AG20443 (cell line): ENCODE data around the gene OCRL.
A peak's percentile ranks its signal among the peaks of the same experiment; 100 is the strongest.

ENCODE experiments used
- DNase-seq: peaks from one replicate; pipeline ENCODE4 v3.0.0; 2012; ENCODE audit warnings: low spot score, mixed read lengths

OCRL gene

DNA sequence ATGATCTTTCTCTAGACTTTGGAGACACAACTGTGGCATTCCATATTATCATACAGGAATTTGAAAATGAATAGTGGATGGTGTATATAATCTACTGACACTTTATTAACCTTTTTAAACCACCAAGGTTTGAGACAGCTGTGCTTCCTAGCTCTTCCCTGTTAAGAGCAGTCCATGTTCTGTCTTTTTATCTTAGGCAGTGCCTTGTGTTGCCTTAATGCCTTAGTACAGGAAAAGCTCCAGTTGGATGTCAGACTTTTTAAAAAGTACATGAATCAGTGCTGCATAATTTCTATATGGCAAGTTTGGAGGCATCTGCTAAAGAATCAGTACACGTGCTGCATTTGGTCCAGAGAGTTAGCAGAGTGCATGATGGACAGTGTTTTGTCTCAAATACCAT, 45.1 kb downstream of the OCRL start:
- DNase-seq: no peak

DNA sequence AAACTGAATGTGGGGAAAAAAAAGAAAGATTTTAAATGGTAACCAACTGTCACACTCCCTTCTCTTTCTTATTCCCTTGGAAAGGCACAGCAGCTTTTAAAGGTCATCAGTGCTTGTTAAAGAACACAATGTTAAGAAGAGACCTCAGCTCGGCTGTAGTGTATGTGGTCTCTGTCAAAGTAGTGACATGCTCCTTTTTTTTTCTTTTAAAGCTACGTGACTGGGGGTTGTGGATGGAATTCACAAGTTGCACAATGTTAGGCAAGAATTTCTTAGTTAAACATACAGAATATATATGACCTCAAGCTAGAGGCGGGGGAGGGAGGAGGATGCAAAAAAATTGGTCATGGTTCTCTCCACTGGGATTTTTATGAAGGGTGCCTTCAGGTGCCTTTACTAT, 45.6 kb downstream of the OCRL start:
- DNase-seq: no peak

DNA sequence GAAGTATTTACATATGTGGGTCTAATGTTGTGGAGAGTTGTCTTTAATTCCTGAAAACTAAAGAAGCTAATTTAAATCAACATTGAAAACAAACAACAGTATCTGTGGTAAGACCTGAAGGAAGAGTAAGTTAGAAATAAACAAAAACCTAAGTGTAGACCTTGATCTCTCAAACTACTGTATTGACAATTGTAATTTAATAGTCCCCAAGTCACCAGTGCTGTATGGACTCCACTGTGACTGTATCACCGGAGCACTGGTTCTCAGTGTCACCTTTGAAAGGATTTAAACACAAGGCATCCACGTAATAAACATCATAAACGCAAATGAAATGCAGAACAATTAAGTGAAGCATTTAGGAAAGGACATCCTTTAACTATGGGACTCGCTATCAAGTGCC, 46.4 kb downstream of the OCRL start:
- DNase-seq: no peak

DNA sequence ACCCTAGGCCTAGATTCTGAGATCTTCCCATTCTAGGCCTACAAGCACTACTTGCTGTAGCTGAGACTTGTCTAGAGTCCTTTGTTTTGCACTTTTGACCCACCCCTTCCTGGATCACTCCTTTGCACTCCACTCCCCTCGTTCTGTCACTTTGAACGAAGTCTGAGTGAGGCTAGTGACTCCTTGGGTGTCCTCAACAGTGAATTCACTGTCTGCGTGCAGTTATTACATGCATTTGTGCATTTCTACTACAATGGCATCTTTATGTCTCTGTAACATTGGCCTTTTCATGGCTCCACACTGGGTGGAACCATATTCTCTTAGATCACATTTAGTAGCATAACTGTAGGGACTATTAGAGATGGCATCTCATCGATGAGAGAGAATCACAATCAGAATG, 50.5 kb downstream of the OCRL start:
- DNase-seq: no peak

DNA sequence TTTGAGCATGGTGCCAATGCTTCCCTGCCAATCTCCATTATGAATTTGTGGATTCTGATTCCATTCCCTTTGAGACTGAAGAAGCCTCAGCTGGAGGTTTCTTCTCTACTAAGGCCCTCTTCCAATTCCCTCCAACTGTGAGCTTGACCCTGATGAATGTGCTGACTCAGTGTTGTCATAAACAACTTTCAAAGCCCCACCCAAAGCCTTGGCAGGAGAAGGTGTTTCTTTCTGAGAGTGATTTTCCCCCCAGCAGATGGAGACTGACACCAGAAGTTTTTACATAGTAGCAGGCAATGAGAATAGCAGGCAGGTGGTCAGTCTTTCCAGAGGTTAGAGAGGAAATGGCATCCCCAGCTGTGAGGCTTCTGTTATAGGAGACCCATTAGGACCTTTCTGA, 53.1 kb downstream of the OCRL start:
- DNase-seq: peak; percentile 35

DNA sequence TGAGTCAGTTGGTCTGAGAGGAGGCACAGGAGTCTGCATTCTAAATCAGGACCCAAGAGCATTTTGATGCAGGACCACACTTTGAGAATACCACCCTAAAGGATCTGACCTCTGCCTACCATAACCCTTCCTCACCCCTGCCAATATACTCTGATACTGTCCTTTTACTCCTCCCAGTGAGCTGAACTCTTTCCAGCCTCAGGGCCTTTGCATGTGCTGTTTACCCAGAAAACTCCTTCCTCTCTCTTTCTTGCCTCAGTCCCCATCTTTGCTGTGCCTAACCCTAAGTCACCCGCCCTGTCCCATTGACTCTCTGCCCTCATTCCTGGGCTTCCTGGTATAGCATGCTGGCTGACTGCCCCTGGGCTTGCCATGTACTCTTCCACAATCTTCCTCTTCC, 54.7 kb downstream of the OCRL start:
- no peak for DNase-seq

DNA sequence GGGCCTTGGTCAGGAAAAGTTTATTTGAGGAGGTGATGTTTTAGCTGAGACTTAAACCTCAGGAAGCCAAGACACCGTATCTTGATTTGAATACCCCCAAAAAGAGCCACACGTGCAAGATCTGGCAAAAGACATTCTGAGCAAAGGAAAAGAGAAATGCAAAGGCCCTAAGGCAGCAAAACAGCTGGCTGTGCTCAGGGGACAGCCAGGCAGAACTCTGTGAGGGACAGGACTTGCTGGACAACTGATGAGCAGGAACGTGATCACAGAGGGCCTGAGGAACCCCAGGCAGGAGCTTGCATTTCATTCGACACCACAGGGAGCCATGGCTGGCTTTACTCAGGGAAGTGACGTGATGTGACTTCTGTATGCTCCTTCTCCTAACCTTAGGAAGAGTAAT, 56.0 kb downstream of the OCRL start:
- DNase-seq: no peak

DNA sequence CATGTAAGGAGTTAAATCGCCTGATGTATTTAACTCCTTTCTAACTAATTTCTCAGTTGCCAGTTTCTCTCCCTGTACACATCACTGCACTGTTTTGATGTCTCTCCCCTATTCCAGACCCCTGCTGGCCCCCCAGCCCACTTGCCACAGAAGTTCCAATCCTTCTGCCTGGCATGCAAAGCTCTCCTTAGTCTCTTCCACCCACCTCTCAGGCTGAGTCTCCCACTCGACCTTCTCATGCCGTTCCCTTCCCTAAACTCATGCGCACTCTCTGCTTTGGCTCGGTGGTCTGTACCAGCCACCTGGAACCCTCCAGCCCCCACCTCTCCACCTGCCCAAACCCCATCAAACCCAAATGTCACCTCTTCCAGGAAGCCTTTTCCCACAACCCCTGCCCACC, 57.8 kb downstream of the OCRL start:
- DNase-seq: no peak

DNA sequence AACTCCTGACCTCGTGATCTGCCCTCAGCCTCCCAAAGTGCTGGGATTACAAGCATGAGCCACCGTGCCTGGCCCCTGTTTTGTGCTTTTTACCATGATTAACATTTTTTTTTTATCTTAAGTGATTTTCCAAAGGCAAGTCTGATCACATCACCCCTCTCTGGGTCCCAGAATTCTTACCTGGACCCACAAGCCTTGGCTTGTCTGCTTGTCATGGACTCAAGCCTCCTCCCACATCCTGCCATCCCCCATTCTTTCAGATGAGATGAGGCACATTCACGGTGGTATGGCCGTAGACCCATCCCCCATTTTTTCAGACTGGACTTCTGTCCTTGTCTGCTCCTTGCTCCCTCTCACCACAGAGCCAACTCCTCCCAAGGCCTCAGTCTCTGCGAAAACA, 59.4 kb downstream of the OCRL start:
- DNase-seq: no peak

DNA sequence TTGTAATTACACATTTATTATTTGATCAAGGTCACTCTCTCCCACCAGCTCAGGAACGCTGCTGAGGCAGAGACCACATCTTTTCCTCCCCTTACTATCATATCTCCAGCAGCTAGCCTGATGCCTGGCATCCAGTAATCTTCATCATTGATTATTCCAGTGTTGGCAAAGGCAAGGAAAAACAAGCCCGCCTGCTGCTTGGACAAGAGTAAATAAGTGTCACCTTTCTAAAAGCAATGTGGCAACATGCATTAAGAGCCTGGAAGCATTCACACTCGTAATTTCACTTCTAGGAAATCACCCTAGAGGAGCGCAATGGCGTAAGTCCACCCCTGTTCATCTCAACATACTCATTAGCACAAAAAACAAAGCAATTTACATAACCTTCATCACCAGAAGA, 59.9 kb downstream of the OCRL start:
- no peak for DNase-seq

DNA sequence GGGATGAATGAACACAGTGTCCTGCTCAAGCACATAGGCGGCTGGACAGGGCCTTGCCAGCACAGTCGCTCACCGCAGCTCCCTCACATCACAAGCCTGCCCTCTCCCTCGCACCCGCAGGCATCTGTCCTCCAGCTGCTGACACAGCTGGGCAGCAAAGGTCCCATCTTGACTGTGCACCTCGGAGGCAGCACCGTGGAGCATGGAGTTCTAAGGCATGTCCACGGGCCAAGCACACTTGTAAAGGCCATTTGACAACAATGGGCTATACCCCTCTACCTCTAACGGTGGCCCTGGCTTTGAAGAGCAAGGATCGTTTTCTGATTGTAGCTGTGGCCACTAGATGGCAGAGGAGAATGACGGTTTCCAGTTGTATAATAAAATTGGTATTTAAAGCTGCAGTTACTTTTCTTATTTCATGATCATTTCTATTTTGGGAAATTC, 60.9 kb downstream of the OCRL start:
- peak; percentile 34 for DNase-seq

DNA sequence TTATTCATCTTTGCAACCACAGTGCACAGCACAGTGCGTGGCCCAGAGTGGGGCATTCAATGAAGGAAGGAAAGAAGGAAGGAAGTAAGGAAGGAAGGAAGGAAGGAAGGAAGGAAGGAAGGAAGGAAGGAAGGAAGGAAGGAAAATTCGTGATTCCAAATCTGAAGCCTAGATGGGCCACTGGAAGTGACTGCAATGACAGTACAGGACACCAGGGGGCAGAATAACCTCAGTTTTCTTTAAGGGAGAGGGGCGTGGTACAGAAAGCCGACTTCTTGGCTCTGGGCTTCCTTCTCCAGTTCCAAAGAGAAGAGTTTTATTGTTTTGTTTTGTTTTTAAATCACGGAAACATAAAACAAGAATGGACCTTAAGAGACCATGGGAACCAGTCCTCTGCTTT, 66.9 kb downstream of the OCRL start:
- DNase-seq: peak; percentile 61

DNA sequence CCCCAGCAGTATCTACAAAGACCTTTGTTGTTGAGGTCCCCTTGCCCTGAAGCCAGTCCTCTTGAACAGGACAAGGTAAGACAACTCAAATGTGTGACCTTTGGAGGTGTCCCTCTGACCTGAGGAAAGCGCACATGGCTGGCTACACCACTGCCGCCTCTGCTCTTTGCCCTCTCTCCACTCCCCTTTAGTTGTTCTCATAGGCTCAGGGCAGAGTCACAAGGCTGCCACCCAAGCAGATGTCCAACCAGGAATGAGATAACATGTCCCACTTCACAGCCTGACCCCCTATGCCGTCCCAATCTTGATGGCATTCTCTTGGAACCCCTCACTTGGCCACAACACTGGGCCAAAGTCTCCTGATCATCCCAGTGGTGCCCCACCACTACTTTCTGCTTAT, 68.4 kb downstream of the OCRL start:
- DNase-seq: no peak

DNA sequence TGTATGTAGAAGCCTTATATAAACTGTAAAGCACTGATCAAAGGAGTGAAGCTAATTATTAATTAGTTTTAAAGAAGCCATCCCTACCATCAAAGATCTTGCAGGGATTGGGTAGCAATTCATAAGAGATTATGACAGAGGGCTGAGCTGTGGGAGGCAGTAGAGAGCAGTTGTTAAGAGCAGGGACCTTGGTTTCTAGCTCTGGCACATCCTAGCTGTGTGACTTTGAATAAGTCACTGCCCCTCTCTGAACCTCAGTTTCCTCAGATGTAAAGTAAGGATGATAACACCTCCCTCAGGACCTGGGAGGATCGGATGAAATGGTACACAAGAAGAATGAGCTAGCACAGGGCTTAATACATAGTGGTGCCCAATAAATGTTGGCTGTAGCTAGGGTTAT, 69.3 kb downstream of the OCRL start:
- no peak for DNase-seq

DNA sequence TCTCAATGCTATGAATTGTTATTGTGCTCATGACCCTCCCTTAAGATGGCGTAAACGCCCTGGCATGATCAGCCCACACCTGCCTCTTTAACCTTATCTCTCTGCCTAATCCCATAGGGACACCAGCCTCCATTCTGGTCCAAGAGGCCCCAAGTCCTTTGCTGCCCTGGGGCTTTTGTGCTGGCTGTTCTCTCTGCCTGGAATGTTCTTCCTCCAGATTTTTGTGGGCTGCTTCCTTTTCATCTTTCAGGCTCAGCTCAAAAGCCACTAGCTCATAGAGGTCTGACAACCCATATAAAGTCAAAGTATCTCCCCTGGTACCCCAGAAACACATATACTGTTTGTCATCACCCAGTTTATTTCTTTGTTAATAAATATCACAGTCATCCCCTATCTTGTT, 72.3 kb downstream of the OCRL start:
- DNase-seq: no peak

DNA sequence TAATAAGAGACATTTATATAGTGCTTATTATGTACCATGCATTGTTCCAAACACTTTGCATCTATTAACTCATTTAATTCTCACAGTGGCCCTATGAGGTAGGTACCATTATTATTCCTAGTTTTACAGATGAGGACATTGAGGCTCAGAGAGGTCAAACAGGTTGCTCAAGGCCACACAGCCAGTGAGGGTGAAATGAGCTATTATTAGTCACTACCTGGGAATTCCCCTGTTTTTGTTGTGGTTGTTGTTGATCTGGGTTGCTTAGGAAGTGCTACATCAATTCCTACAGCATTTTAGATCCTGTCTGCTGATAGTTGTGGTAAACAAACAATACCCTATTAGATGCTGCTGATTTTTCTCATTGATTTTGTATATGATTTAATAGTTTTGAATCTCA, 73.5 kb downstream of the OCRL start:
- no peak for DNase-seq

DNA sequence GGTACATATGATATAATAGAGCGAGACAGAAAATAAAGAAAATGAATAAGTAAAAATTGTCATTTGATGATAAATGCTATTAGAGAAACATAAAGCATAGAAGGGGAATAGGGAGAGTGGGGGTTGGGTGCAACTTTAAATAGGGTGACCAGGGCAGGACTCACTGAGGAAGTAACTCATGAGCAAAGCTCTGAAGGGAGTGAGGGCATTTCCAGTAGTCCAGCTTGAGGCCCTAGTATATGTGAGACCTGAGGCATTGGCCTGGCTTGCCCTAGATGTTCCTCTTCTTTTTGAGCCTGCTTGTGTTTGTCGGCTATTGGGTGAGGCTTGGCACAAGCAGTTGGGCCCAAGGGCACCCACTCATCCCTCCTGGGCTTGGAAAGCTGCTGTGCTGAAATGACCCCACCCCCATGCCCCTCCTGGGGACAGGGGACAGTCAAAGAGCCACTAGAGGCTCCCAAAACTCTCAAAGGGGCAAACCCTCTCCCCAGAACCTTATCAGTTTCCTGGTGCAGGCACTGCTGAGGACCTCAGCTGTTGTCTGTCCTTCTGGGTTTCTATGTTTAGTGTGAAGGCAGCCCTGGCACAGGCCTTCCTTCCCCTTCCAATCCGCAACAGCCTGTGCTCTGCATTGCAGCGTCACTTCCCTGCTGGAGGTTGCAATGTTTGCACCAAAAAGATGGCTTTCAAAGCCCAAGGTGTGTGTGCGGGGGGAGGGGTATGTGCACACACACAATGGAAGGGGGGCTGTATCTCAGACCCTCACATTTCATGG, 74.6 kb downstream of the OCRL start:
- no peak for DNase-seq

DNA sequence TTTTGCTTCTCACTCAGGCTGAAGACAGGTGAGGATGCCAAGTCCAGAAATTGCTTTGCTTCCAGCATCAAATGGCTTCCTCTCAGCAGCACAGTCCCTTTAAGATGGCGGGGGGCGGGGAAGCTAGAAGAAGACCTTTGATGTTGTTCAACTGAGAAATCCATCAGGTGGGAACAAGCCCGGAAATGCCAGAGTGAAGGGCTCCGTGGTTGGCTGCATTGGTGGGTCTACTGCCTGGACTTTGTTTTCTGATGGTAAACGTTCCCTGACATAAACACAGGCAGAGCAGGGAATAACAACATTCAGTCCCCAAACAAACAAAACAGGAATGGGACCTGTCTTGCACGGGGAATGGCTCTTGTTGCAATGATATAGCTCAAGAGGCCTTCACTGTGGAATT, 77.4 kb downstream of the OCRL start:
- no peak for DNase-seq

DNA sequence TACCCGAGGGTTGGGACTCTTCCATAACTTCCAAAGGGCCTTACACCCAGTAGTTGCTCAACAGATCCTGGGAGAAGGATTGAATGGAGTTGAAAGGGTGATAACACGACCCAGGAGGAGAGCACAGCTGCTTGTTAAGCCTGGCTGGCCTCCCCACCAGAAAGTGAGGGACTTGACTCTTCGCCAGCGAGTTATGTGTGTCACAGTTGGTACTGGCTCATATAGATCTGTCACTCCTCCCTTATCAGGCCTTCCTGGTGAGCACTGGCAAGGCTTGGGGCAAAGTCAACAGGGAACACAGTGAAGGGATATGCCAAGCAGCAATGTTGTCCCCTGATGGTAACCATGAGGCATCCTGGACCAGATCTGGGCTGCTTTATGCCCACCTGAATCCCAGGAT, 78.9 kb downstream of the OCRL start:
- DNase-seq: no peak

DNA sequence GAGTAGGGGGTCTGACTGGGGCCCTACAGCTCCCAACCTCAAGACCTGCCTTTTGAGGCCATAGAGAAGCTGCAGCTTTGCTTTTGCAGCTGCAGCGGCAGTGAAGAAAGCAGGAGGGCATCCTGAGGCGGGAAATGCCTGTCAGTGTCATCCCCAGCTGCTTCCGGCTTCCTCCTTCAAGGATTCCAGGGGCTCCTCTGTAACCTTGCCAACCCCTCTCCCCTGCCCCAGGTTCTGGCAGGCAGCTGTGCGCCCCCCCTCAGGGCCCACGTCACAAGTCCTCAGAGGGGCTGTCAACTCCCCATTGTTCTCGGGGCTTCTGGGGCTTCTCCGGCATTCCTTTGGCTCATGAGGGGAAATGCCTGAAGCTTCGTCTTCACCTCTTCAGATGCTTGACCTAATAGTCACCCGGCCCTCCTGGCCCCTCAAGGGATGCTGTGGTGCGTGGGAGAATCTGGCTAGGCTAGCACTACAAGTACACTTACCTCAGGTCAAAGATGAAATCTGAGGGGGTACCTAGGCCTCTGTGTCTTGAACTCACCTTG, 82.8 kb downstream of the OCRL start:
- no peak for DNase-seq

DNA sequence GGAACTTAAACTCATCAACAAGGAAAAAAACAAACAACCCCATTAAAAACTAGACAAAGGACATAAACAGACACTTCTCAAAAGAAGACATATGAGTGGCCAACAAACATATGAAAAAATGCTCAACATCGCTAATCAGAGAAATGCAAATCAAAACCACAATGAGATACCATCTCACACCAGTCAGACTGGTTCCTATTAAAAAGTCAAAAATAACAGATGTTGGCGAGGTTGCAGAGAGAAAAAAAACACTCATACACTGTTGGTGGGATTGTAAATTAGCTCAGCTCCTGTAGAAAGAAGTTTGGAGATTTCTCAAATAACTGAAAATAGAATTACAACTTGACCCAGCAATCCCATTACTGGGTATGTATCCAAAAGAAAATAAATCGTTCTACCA, 86.0 kb downstream of the OCRL start:
- no peak for DNase-seq

DNA sequence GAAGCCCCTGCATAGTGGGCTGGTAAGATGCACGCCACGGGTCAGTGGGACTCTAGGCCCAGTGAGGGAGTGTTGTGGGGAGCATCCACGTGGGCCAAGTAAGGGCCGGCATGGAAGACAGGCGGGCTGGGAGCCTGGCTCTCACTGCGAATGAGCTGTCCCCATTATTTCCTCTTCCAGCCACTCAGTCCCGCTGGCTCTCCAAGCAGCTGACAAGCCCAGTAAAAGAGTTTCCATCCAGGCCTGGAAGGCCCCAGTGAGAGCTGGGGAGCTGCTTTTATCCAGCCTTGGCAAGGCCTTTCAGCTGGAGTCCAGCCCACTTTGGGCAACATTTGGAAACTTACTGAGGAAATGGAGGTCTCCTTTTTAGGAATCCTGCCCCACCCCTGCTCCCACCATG, 89.8 kb downstream of the OCRL start:
- DNase-seq: no peak

DNA sequence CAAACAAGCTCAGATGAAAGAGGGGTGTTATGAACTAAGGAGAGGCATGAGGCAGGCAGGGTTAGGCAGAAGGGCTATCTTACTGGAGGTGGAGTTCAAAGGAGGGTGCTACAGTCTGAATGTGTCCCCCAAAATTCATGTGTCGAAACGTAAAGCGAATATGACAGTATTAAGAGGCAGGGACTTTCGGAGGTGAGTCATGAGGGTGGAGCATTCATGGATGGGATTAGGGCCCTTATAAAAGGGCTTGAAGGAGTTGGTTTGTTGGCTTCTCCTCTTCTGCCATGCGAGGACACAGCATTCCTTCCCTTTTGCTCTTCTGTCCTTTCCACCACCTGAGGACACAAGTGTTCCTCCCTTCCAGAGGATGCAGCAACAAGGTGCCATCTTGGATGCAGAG, 91.8 kb downstream of the OCRL start:
- no peak for DNase-seq

DNA sequence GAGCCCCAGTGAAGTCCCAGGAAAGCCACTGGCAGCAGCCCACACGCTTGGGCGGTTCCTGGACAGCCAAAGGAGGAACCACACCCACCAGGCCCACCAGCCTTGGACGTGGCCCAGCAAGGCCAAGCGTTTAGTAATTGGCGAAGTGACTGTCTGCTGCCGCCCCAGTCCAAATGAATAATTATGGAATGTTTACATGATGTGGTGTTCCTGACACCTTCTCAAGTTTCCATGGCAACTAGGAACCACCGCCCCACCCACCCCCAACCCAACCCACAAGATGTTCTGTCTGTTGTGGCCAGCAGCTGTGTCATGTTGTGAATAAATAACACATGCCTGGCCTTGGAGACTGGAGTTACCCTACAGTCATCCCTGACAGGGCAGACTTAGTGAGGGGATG, 92.4 kb downstream of the OCRL start:
- peak; percentile 58 for DNase-seq
